Mesendoderm (in vitro differentiated cells): ENCODE data around the gene PDE1C.

ENCODE experiments used
- DNase-seq: peaks from one replicate; pipeline ENCODE4 v3.0.0; 2013
- H2AK5ac ChIP-seq: 2 replicates; pipeline ENCODE4 v1.6.1; 2013; ENCODE audit warnings: low read length, inconsistent platforms
- H2BK120ac ChIP-seq: 2 replicates; pipeline ENCODE4 v1.6.1; 2013; ENCODE audit warnings: low read depth, mild to moderate bottlenecking, low read length, moderate library complexity, mixed read lengths
- H2BK15ac ChIP-seq: replicated peaks from 2 replicates; pipeline ENCODE4 v1.6.1; 2013; ENCODE audit warnings: low read depth, mild to moderate bottlenecking, moderate library complexity
- H2BK5ac ChIP-seq: 2 replicates; pipeline ENCODE4 v1.6.1; 2013; ENCODE audit warnings: low read length, inconsistent platforms
- H3K18ac ChIP-seq: 2 replicates; pipeline ENCODE4 v1.6.1; 2013; ENCODE audit warnings: mild to moderate bottlenecking, low read length, mixed read lengths
- H3K23ac ChIP-seq: one replicate; pipeline ENCODE4 v1.6.1; 2013; ENCODE audit warnings: low read length
- H3K27ac ChIP-seq: 2 replicates; pipeline ENCODE4 v1.5.1; 2013; ENCODE audit warnings: low read depth, mild to moderate bottlenecking, inconsistent platforms, low read length, moderate library complexity
- H3K27me3 ChIP-seq: 2 replicates; pipeline ENCODE4 v1.6.1; 2013; ENCODE audit warnings: low read length, control low read depth, mild to moderate bottlenecking, inconsistent platforms; ENCODE audit not compliant: insufficient read depth, poor library complexity
- H3K36me3 ChIP-seq: 2 replicates; pipeline ENCODE4 v1.6.1; 2013; ENCODE audit warnings: low read length, inconsistent platforms; ENCODE audit not compliant: control insufficient read depth, insufficient read depth
- H3K4ac ChIP-seq: one replicate; pipeline ENCODE4 v1.6.1; 2013; ENCODE audit warnings: low read depth, mild to moderate bottlenecking, low read length, moderate library complexity
- H3K4me1 ChIP-seq: 2 replicates; pipeline ENCODE4 v1.6.1; 2013; ENCODE audit warnings: low read depth, low read length, inconsistent platforms; ENCODE audit not compliant: control insufficient read depth
- H3K4me2 ChIP-seq: 2 replicates; pipeline ENCODE4 v1.6.1; 2013; ENCODE audit warnings: low read length
- H3K4me3 ChIP-seq: 2 replicates; pipeline ENCODE4 v1.5.1; 2013; ENCODE audit warnings: mild to moderate bottlenecking, low read length
- H3K56ac ChIP-seq: one replicate; pipeline ENCODE4 v1.6.1; 2013; ENCODE audit warnings: low read length
- H3K79me1 ChIP-seq: 2 replicates; pipeline ENCODE4 v1.6.1; 2013; ENCODE audit warnings: low read length, inconsistent platforms
- H3K79me2 ChIP-seq: 2 replicates; pipeline ENCODE4 v1.6.1; 2013; ENCODE audit warnings: mild to moderate bottlenecking, low read length; ENCODE audit not compliant: control insufficient read depth, insufficient read depth
- H3K9ac ChIP-seq: 2 replicates; pipeline ENCODE4 v1.6.1; 2013; ENCODE audit warnings: low read length, inconsistent platforms
- H4K5ac ChIP-seq: one replicate; pipeline ENCODE4 v1.6.1; 2013; ENCODE audit warnings: low read length
- H4K8ac ChIP-seq: one replicate; pipeline ENCODE4 v1.6.1; 2013; ENCODE audit warnings: low read depth, mild to moderate bottlenecking, control low read depth, low read length, moderate library complexity
- WGBS: extraction: QIAGEN DNeasy Blood & Tissue Kit; methylation state at CpG from one replicate; pipeline ENCODE4 v1.1.7; 2013; ENCODE audit warnings: low lambda C conversion rate, missing lambda C conversion rate; ENCODE audit not compliant: insufficient coverage; ENCODE audit errors: extremely low coverage; 5-methylcytosine and 5-hydroxymethylcytosine counted together

Gene PDE1C

GRCh38 chr7:32032211-32032610 lies 38.0 kb downstream of the PDE1C start:
- H3K56ac ChIP-seq: no peak overlapping the region
- H4K8ac ChIP-seq: no peak overlapping the region
- no peak overlapping the region for H3K4ac ChIP-seq
- H3K4me2 ChIP-seq: no peak overlapping the region
- no peak overlapping the region for H2BK15ac ChIP-seq
- no peak overlapping the region for H3K27ac ChIP-seq
- no peaks in the 10 kb centered on the region for H3K36me3 ChIP-seq
- H3K4me1 ChIP-seq: no peaks in the 10 kb centered on the region
- H3K4me3 ChIP-seq: no peak overlapping the region
- H3K23ac ChIP-seq: no peak overlapping the region
- no peaks in the 10 kb centered on the region for H3K79me1 ChIP-seq
- H2AK5ac ChIP-seq: no peak overlapping the region
- DNase-seq: no peak
- no CpG with 5 or more reads among the region's 4 CpGs for whole genome bisulfite sequencing
- H3K9ac ChIP-seq: no peak overlapping the region
- no peaks in the 10 kb centered on the region for H3K27me3 ChIP-seq
- H3K18ac ChIP-seq: no peak overlapping the region
- no peaks in the 10 kb centered on the region for H3K79me2 ChIP-seq
- no peak overlapping the region for H4K5ac ChIP-seq
- H2BK5ac ChIP-seq: no peak overlapping the region
- no peak overlapping the region for H2BK120ac ChIP-seq

- H3K27ac ChIP-seq: no peak overlapping the region
- no peak for DNase-seq
- WGBS: no CpG with 5 or more reads among the region's 3 CpGs
These were observed 39.1 kb downstream of the PDE1C start for GRCh38 chr7:32030904-32031692.

GRCh38 chr7:32026083-32026425 lies 44.2 kb downstream of the PDE1C start:
- Histone ChIP-seq H4K8ac (no peak overlapping the region), H2BK5ac (no peak overlapping the region), H3K4me1 (no peaks in the 10 kb centered on the region), H3K79me2 (no peaks in the 10 kb centered on the region), H3K36me3 (no peaks in the 10 kb centered on the region), H3K27ac (no peak overlapping the region), H3K4me3 (no peak overlapping the region), H3K23ac (no peak overlapping the region), H2BK120ac (no peak overlapping the region), H3K56ac (no peak overlapping the region), H4K5ac (no peak overlapping the region), H2AK5ac (no peak overlapping the region), H3K9ac (no peak overlapping the region), H3K4me2 (no peak overlapping the region), H3K18ac (no peak overlapping the region), H3K27me3 (no peaks in the 10 kb centered on the region), H3K4ac (no peak overlapping the region), H3K79me1 (no peaks in the 10 kb centered on the region), H2BK15ac (no peak overlapping the region)
- no peak for DNase-seq
- no CpG with 5 or more reads among the region's 5 CpGs for WGBS

More at GRCh38 chr7:32030904-32031692, 39.1 kb downstream of the PDE1C start:
- no peak overlapping the region for H4K8ac ChIP-seq
- no peak overlapping the region for H2BK15ac ChIP-seq
- no peak overlapping the region for H4K5ac ChIP-seq
- H2BK120ac ChIP-seq: no peak overlapping the region
- H3K4ac ChIP-seq: no peak overlapping the region
- H3K79me1 ChIP-seq: no peaks in the 10 kb centered on the region
- no peak overlapping the region for H3K4me2 ChIP-seq
- H3K27me3 ChIP-seq: no peaks in the 10 kb centered on the region
- no peak overlapping the region for H3K9ac ChIP-seq
- H2AK5ac ChIP-seq: no peak overlapping the region
- H3K4me1 ChIP-seq: no peaks in the 10 kb centered on the region
- H3K79me2 ChIP-seq: no peaks in the 10 kb centered on the region
- no peak overlapping the region for H3K4me3 ChIP-seq
- H3K36me3 ChIP-seq: no peaks in the 10 kb centered on the region
- no peak overlapping the region for H3K23ac ChIP-seq
- H2BK5ac ChIP-seq: no peak overlapping the region
- no peak overlapping the region for H3K56ac ChIP-seq
- H3K18ac ChIP-seq: no peak overlapping the region

GRCh38 chr7:32025381-32026082 lies 44.7 kb downstream of the PDE1C start:
- Histone ChIP-seq H3K23ac (no peak overlapping the region), H3K4me3 (no peak overlapping the region), H3K56ac (no peak overlapping the region), H4K8ac (no peak overlapping the region), H2BK120ac (no peak overlapping the region), H3K27ac (no peak overlapping the region), H2BK15ac (no peak overlapping the region), H3K4me2 (no peak overlapping the region), H3K18ac (no peak overlapping the region), H3K79me1 (no peaks in the 10 kb centered on the region), H2AK5ac (no peak overlapping the region), H3K79me2 (no peaks in the 10 kb centered on the region), H3K27me3 (no peaks in the 10 kb centered on the region), H2BK5ac (no peak overlapping the region), H3K4me1 (no peaks in the 10 kb centered on the region), H3K9ac (no peak overlapping the region), H3K36me3 (no peaks in the 10 kb centered on the region), H3K4ac (no peak overlapping the region), H4K5ac (no peak overlapping the region)
- no peak for DNase-seq
- no CpG with 5 or more reads among the region's 6 CpGs for WGBS

GRCh38 chr7:32023376-32023775 lies 46.8 kb downstream of the PDE1C start:
- Histone ChIP-seq H3K56ac (no peak overlapping the region), H2AK5ac (no peak overlapping the region), H4K5ac (no peak overlapping the region), H2BK5ac (no peak overlapping the region), H3K18ac (no peak overlapping the region), H3K79me2 (no peaks in the 10 kb centered on the region), H4K8ac (no peak overlapping the region), H3K4me1 (peaks cover 2% of the 10 kb centered on the region), H3K23ac (no peak overlapping the region), H3K4me3 (no peak overlapping the region), H3K27ac (no peak overlapping the region), H3K36me3 (no peaks in the 10 kb centered on the region), H2BK15ac (no peak overlapping the region), H3K27me3 (no peaks in the 10 kb centered on the region), H3K9ac (no peak overlapping the region), H3K79me1 (no peaks in the 10 kb centered on the region), H2BK120ac (no peak overlapping the region), H3K4ac (no peak overlapping the region), H3K4me2 (no peak overlapping the region)
- DNase-seq: no peak
- no CpG with 5 or more reads among the region's 6 CpGs for WGBS
